Measurements from ENCODE around the gene TMEM176A. TPM values are rescaled to one million over a fixed set of nuclear protein-coding genes. Genes with fewer than 3 reads are reported as not detected.

Gene TMEM176A
- total and polyA plus RNA-seq, 9 donors: 6.2 to 19.4 (median 13.8) TPM

DNA sequence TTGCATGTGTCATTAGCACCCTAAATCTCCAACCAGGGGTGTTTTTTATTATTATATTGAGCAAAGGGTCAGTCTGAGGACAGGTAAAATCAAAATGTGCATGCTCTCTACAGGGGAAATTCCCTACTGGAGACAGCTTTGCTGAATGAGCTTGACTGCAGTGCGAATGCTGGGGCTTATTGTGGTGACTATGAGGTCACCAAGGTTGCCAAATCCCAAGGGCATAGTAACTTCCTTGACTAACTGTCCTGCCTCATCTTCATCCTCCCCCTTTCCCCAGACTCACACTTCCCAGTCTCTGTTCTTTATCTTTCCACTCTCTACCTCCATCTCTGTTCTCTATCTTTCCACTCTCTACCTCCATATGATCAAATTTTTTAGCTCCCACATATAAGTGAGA is 28.9 kb downstream of the TMEM176A start:
- no CpG with 5 or more reads among the region's 1 CpG for WGBS (ENCODE audit: insufficient coverage)

DNA sequence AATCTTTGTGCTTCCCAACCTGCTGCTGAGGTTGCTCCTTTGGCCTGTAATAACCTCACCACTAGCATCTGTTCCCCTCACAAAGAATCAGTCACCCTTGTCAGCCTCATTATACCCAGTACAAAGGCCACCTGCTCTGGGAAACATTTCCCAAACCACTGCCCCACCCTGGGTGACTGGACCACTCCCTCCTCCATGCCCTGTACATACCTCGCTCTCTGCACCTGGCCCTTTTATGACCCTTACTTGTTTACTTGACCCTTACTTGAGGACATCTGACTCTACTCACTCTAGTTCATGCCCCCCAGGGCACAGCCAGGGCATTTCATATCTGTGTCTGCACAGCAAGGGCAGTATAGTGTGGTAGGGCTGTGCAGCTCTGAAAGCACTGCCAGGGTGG is 30.4 kb downstream of the TMEM176A start:
- WGBS (ENCODE audit: insufficient coverage): no CpG with 5 or more reads among the region's 1 CpG
- Histone ChIP-seq H3K27ac (ENCODE audit: low read length) (no peak overlapping the region), H3K36me3 (ENCODE audit: control insufficient read depth, insufficient read depth, low read length) (no peaks in the 10 kb centered on the region), H3K27me3 (ENCODE audit: control insufficient read depth, insufficient read depth, low read length) (peaks cover 6% of the 10 kb centered on the region), H3K9me3 (replicated peaks; ENCODE audit: control insufficient read depth, low read depth, low read length) (no peaks in the 10 kb centered on the region), H3K4me1 (ENCODE audit: control insufficient read depth, insufficient read depth, low read length) (no peaks in the 10 kb centered on the region), H3K4me3 (ENCODE audit: low read length) (no peak overlapping the region)
- DNase-seq: no peak

More for the DNA sequence above, 28.9 kb downstream of the TMEM176A start:
- H3K36me3 ChIP-seq (ENCODE audit: control insufficient read depth, insufficient read depth, low read length): no peaks in the 10 kb centered on the region
- H3K27ac ChIP-seq (ENCODE audit: low read length): no peak overlapping the region
- H3K4me1 ChIP-seq (ENCODE audit: control insufficient read depth, insufficient read depth, low read length): no peaks in the 10 kb centered on the region
- no peaks in the 10 kb centered on the region for H3K9me3 ChIP-seq (replicated peaks; ENCODE audit: control insufficient read depth, low read depth, low read length)
- H3K27me3 ChIP-seq (ENCODE audit: control insufficient read depth, insufficient read depth, low read length): peaks cover 10% of the 10 kb centered on the region
- no peak for DNase-seq
- no peak overlapping the region for H3K4me3 ChIP-seq (ENCODE audit: low read length)

DNA sequence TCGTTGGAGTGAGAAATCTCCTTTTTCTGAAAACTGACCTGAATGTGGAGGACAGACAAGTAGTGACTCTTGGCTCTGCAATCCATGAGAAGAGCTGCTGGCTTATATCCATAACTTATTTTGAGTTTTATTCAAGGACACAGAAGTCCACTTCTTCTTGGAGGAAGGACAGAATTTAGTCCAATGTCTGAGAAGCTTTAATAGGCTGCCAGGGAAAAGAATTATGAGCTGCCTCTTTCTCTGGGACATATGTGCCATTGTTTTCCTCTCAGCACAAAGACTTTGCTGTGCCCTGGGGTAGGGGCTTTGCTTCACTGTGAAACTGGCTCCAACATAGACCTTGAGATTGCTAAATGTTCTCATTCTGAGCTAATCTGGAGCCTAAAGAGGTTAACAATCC is 31.3 kb downstream of the TMEM176A start:
- Histone ChIP-seq H3K4me1 (ENCODE audit: control insufficient read depth, insufficient read depth, low read length) (no peaks in the 10 kb centered on the region), H3K9me3 (replicated peaks; ENCODE audit: control insufficient read depth, low read depth, low read length) (no peaks in the 10 kb centered on the region), H3K4me3 (ENCODE audit: low read length) (no peak overlapping the region), H3K27ac (ENCODE audit: low read length) (no peak overlapping the region), H3K36me3 (ENCODE audit: control insufficient read depth, insufficient read depth, low read length) (no peaks in the 10 kb centered on the region), H3K27me3 (ENCODE audit: control insufficient read depth, insufficient read depth, low read length) (no peaks in the 10 kb centered on the region)
- WGBS (ENCODE audit: insufficient coverage): no CpG with 5 or more reads among the region's 1 CpG
- DNase-seq: peak; percentile 21

DNA sequence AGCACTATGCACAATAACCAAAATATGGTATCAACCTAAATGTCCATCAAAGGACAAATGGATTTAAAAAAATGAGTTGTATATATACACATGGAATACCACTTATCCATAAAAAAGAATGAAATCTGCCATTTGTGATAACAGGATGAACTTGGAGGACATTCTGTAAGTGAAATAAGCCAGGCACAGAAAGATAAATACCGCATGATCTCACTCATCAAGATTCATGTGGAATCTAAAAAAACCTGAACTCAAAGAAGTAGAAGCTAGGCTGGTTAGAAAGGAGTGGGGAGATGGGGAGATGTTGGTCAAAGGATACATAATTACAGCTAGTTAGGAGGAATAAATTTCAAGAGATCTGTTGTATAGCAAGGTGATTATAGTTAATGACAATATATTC is 34.5 kb downstream of the TMEM176A start:
- no peak overlapping the region for H3K4me3 ChIP-seq (ENCODE audit: low read length)
- WGBS (ENCODE audit: insufficient coverage): no CpG with 5 or more reads among the region's 1 CpG
- H3K27ac ChIP-seq (ENCODE audit: low read length): no peak overlapping the region
- H3K36me3 ChIP-seq (ENCODE audit: control insufficient read depth, insufficient read depth, low read length): no peaks in the 10 kb centered on the region
- H3K27me3 ChIP-seq (ENCODE audit: control insufficient read depth, insufficient read depth, low read length): no peaks in the 10 kb centered on the region
- H3K9me3 ChIP-seq (replicated peaks; ENCODE audit: control insufficient read depth, low read depth, low read length): no peaks in the 10 kb centered on the region
- H3K4me1 ChIP-seq (ENCODE audit: control insufficient read depth, insufficient read depth, low read length): no peaks in the 10 kb centered on the region
- DNase-seq: no peak

DNA sequence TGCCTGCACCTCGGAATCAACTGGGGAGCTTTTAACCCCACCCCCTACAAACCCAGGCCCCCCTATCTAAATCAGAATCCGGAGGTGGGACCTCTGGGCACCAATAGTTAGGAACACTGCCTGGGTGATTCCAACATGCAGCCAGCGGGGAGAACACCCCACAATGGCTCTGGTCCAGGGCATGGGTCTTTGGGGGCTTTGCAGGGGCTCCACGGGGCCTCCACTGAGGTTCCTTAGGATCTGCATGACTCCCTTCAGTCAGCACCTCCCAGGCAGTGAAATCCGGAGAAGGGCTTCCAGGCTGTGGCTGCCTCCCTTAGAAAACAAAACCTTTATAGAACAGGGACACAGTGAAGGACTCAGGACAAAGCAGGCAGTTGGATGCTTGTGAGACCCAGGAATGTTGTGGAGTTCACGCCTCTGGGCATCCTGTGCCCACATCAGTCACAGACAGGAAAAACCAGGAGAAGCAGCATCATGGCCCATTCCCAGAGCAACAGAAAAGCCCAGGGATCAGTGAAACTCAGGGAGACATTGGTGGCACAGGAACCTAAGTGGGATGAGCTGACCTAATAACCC is 35.2 kb downstream of the TMEM176A start:
- H3K27me3 ChIP-seq (ENCODE audit: control insufficient read depth, insufficient read depth, low read length): no peaks in the 10 kb centered on the region
- WGBS (ENCODE audit: insufficient coverage): 89% methylated on average over 3 of the region's 6 CpGs
- H3K4me3 ChIP-seq (ENCODE audit: low read length): no peak overlapping the region
- no peaks in the 10 kb centered on the region for H3K9me3 ChIP-seq (replicated peaks; ENCODE audit: control insufficient read depth, low read depth, low read length)
- no peak for DNase-seq
- no peak overlapping the region for H3K27ac ChIP-seq (ENCODE audit: low read length)
- H3K4me1 ChIP-seq (ENCODE audit: control insufficient read depth, insufficient read depth, low read length): no peaks in the 10 kb centered on the region
- H3K36me3 ChIP-seq (ENCODE audit: control insufficient read depth, insufficient read depth, low read length): no peaks in the 10 kb centered on the region

DNA sequence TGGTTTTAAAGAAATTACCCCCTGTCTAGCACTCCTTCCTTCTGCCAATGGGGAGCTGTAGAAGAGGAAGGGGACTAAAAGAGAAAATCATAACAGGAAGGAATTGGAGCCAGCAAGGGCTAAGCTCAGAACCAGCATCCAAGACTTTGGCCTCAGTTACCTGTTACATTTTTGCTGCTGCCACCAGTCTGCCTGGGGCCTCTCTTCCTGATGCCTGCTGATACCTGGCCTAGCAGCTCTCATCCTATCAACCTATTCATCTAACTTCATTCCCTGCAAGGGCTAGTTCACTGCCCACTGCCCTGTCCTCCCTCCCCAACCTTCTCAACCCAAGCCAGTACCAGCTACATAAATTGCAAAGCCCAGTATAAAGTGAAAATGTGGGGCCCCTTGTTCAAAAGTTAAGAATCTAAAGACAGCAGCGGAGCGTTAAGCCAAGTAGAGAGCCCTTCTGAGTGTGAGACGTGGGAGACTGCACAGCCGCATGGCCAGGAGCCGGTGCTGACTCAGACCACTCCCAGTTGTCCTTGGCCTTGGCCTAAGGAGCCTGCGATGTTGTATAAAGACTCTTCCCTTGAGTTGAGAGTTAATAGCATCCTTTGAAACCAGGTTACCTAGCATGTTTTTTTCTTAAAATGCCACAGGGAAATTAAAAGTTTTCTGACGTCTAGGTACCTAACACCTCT is 38.5 kb downstream of the TMEM176A start:
- no peaks in the 10 kb centered on the region for H3K9me3 ChIP-seq (replicated peaks; ENCODE audit: control insufficient read depth, low read depth, low read length)
- no peaks in the 10 kb centered on the region for H3K36me3 ChIP-seq (ENCODE audit: control insufficient read depth, insufficient read depth, low read length)
- no peak overlapping the region for H3K4me3 ChIP-seq (ENCODE audit: low read length)
- WGBS (ENCODE audit: insufficient coverage): 77% methylated on average over 5 of the region's 7 CpGs
- H3K27ac ChIP-seq (ENCODE audit: low read length): no peak overlapping the region
- no peaks in the 10 kb centered on the region for H3K4me1 ChIP-seq (ENCODE audit: control insufficient read depth, insufficient read depth, low read length)
- no peaks in the 10 kb centered on the region for H3K27me3 ChIP-seq (ENCODE audit: control insufficient read depth, insufficient read depth, low read length)
- DNase-seq: no peak

DNA sequence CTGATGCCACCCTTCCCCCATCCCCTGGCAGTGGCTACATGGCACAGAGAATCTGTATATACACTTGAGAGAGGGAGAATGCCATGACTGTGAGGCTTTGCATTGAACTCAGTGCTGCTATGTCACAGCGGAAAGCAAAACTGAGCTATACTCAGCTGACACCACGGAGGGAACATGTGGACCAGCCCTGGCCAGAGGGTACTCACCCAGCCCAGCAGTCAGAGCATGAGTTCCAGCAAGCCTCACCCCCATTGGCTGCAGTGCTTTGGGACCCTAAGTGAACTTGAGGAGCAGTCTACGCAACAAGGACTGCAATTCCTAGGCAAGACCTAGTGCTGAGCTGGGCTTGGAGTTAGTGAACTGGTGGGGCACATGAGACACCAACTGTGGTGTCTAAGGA is 41.4 kb downstream of the TMEM176A start:
- peaks cover 21% of the 10 kb centered on the region for H3K4me1 ChIP-seq (ENCODE audit: control insufficient read depth, insufficient read depth, low read length)
- no peaks in the 10 kb centered on the region for H3K27me3 ChIP-seq (ENCODE audit: control insufficient read depth, insufficient read depth, low read length)

DNA sequence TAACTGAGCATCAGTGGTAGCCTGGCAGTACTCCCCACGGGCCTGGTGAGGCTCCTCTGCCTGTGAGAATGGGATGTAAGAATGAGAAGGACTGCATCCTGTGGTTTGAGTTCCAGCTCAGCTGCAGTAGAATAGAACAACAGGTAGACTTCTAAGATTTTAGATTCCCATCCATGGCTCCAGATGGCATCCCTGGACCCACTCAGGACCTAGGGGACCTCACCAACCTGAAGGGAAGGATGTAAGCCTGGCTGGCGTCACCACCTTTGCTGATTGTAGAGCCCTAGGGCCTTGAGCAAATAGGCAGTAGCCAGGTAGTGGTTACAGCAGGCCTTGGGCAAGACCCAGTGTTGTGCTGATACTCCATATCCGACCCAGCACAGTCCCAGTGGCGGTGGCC is 42.1 kb downstream of the TMEM176A start:
- Histone ChIP-seq H3K36me3 (ENCODE audit: control insufficient read depth, insufficient read depth, low read length) (no peaks in the 10 kb centered on the region), H3K4me3 (ENCODE audit: low read length) (no peak overlapping the region), H3K9me3 (replicated peaks; ENCODE audit: control insufficient read depth, low read depth, low read length) (no peaks in the 10 kb centered on the region), H3K27ac (ENCODE audit: low read length) (no peak overlapping the region), H3K27me3 (ENCODE audit: control insufficient read depth, insufficient read depth, low read length) (no peaks in the 10 kb centered on the region), H3K4me1 (ENCODE audit: control insufficient read depth, insufficient read depth, low read length) (peaks cover 22% of the 10 kb centered on the region)
- DNase-seq: no peak
- 66% methylated on average over 3 of the region's 4 CpGs for WGBS (ENCODE audit: insufficient coverage)

More for the DNA sequence above, 41.4 kb downstream of the TMEM176A start:
- no peaks in the 10 kb centered on the region for H3K36me3 ChIP-seq (ENCODE audit: control insufficient read depth, insufficient read depth, low read length)
- DNase-seq: no peak
- H3K9me3 ChIP-seq (replicated peaks; ENCODE audit: control insufficient read depth, low read depth, low read length): no peaks in the 10 kb centered on the region
- WGBS (ENCODE audit: insufficient coverage): 85% methylated on average over 3 of the region's 3 CpGs
- no peak overlapping the region for H3K4me3 ChIP-seq (ENCODE audit: low read length)
- H3K27ac ChIP-seq (ENCODE audit: low read length): no peak overlapping the region

DNA sequence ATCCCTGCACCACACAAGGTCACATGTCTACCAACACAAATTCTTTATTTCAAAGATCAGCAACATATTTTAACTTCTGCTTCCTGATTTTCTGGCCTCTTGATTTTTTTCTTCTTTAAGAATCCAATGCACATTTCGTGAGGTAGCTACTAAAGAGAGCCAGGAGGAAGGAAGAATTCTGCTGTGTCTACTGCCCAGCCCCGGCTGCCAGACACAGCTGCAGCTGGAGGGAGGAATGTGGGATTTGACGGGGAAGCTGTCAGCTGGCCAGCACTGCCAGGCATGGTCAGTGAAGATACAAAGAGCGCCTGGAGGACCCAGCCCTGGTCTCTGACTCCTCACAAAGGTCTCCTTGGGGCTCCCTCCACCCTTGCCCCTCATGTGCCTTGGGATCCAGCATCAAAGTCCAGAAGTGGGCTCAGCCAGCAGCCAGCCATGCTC is 44.9 kb downstream of the TMEM176A start:
- no peaks in the 10 kb centered on the region for H3K9me3 ChIP-seq (replicated peaks; ENCODE audit: control insufficient read depth, low read depth, low read length)
- no peaks in the 10 kb centered on the region for H3K36me3 ChIP-seq (ENCODE audit: control insufficient read depth, insufficient read depth, low read length)
- no peaks in the 10 kb centered on the region for H3K27me3 ChIP-seq (ENCODE audit: control insufficient read depth, insufficient read depth, low read length)
- H3K27ac ChIP-seq (ENCODE audit: low read length): peak overlapping the region; percentile 29
- peaks cover 22% of the 10 kb centered on the region for H3K4me1 ChIP-seq (ENCODE audit: control insufficient read depth, insufficient read depth, low read length)
- WGBS (ENCODE audit: insufficient coverage): 25% methylated on average over 2 of the region's 4 CpGs
- DNase-seq: peak; percentile 79
- H3K4me3 ChIP-seq (ENCODE audit: low read length): no peak overlapping the region

DNA sequence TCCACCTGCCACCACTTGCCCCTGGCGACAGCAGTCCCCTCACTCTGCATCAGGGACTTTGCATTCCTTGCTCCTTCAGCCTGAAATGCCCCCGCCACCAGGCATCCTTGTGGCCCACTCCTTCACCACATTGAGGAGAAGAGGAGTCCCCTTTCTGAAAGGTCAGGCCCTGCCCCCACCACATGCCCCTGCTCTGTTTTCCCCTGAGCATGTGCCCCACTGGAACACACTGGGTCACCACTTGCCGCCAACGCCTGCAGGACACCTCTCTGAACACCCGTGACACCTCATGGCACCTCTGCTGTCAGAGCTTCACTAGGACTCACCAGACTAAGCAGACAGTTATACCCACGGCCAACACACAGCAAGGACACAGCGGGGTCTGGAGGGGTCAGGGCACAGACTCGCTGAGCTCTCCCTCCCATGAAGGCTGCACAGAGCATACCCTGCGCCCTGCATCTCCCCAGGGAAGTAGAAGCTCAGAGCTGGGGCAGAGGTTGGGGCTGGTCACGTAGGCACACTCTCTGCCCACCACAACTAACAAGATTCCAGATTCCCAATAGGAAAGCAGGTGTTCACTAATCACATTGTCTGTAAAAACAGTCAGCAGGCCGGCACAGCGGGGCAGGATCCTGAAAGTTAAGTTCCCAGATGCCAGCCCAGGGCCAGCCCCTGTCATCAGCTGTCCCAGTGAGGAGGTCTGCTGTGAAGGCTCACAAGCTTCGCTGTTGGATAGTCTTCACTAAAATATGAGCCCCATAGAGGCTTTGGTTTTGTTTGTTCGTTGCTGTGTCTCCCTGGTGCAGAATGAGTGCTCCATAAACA is 45.9 kb downstream of the TMEM176A start:
- WGBS (ENCODE audit: insufficient coverage): 76% methylated on average over 8 of the region's 14 CpGs
- no peaks in the 10 kb centered on the region for H3K36me3 ChIP-seq (ENCODE audit: control insufficient read depth, insufficient read depth, low read length)
- H3K27me3 ChIP-seq (ENCODE audit: control insufficient read depth, insufficient read depth, low read length): no peaks in the 10 kb centered on the region
- H3K4me1 ChIP-seq (ENCODE audit: control insufficient read depth, insufficient read depth, low read length): peaks cover 22% of the 10 kb centered on the region
- no peak overlapping the region for H3K27ac ChIP-seq (ENCODE audit: low read length)
- no peaks in the 10 kb centered on the region for H3K9me3 ChIP-seq (replicated peaks; ENCODE audit: control insufficient read depth, low read depth, low read length)
- H3K4me3 ChIP-seq (ENCODE audit: low read length): no peak overlapping the region
- DNase-seq: no peak

Measured in muscle of leg (tissue), 11 donors.